Lower lobe of right lung (tissue), 2 donors: ENCODE measurements around the gene FOXJ3. TPM values are rescaled to one million over a fixed set of nuclear protein-coding genes. Genes with fewer than 3 reads are reported as not detected.

Experiments
- ATAC-seq, 2 donors: fragments of 200-7000 bp; cut with Tn5 transposase; one replicate each; pipeline ENCODE4 v1.9.1; 2020 to 2022; ENCODE audit warnings: mild to moderate bottlenecking in 2 of 2, moderate library complexity in 2 of 2
- DNase-seq: peaks from one replicate; pipeline ENCODE4 v3.0.0-alpha.2; 2020
- H3K27ac ChIP-seq: fragments of 200-600 bp; one replicate; pipeline ENCODE4 v1.8.0; 2022
- H3K27me3 ChIP-seq: fragments of 200-600 bp; one replicate; pipeline ENCODE4 v1.8.0; 2022; ENCODE audit warnings: low read depth
- H3K36me3 ChIP-seq: fragments of 200-600 bp; one replicate; pipeline ENCODE4 v1.8.0; 2022; ENCODE audit warnings: mild to moderate bottlenecking
- H3K4me1 ChIP-seq: fragments of 200-600 bp; one replicate; pipeline ENCODE4 v1.8.0; 2022
- H3K4me3 ChIP-seq: fragments of 200-600 bp; one replicate; pipeline ENCODE4 v1.8.0; 2022; ENCODE audit warnings: mild to moderate bottlenecking
- H3K9me3 ChIP-seq: fragments of 200-600 bp; one replicate; pipeline ENCODE4 v1.8.0; 2022
- CTCF ChIP-seq: fragments of 200-600 bp; IDR thresholded peaks from one replicate; pipeline ENCODE4 v1.8.0; 2022; ENCODE audit warnings: antibody characterized with exemption, mild to moderate bottlenecking
- intact Hi-C: fragments of 100-400 bp; cut with DNase I; formaldehyde crosslinking; loops from one replicate; pipeline ENCODE4 v1.11.0; 2022
- total RNA-seq: library from RNA; stranded (reverse); fragmentation: NEBNext Ultra II Directional; extraction: Animal tissue kit (Norgen Biotek cat#: 25700); gene quantifications from one replicate; pipeline ENCODE4 v1.2.1, GENCODE V29; 2021
- donor health status: DM: no; HTN: yes; CAD: no; lungs with severe emphysema.

Gene FOXJ3
- total RNA-seq, 1 donor from 2014 or later, result 44.0 TPM

GRCh38 chr1:42311138-42311537 is 23.9 kb downstream of the FOXJ3 start:
- intact Hi-C loops, result no loop called here

GRCh38 chr1:42306977-42307376 is 28.1 kb downstream of the FOXJ3 start:
- no peak overlapping the region for H3K27ac ChIP-seq
- intact Hi-C loops, result no loop called here
- ATAC-seq, result no peak
- DNase-seq, result no peak
- no peaks in the 10 kb centered on the region for H3K27me3 ChIP-seq
- H3K36me3 ChIP-seq, result peaks cover 11% of the 10 kb centered on the region
- H3K4me1 ChIP-seq, result peaks cover 2% of the 10 kb centered on the region
- H3K9me3 ChIP-seq, result no peaks in the 10 kb centered on the region
- no peak for TF ChIP-seq CTCF
- H3K4me3 ChIP-seq, result no peak overlapping the region

More at GRCh38 chr1:42311138-42311537, 23.9 kb downstream of the FOXJ3 start:
- no peak overlapping the region for H3K27ac ChIP-seq
- H3K27me3 ChIP-seq, result no peaks in the 10 kb centered on the region
- H3K4me3 ChIP-seq, result no peak overlapping the region
- ATAC-seq, result no peak
- H3K36me3 ChIP-seq, result peaks cover 11% of the 10 kb centered on the region
- H3K9me3 ChIP-seq, result no peaks in the 10 kb centered on the region
- peaks cover 42% of the 10 kb centered on the region for H3K4me1 ChIP-seq
- no peak for TF ChIP-seq CTCF
- no peak for DNase-seq

GRCh38 chr1:42305639-42306038 is 29.4 kb downstream of the FOXJ3 start:
- H3K27ac ChIP-seq, result no peak overlapping the region
- intact Hi-C loops, result no loop called here
- H3K4me1 ChIP-seq, result no peaks in the 10 kb centered on the region
- ATAC-seq (no peak), DNase-seq (no peak)
- no peaks in the 10 kb centered on the region for H3K27me3 ChIP-seq
- no peak overlapping the region for H3K4me3 ChIP-seq
- H3K36me3 ChIP-seq, result peaks cover 11% of the 10 kb centered on the region
- H3K9me3 ChIP-seq, result no peaks in the 10 kb centered on the region
- no peak for TF ChIP-seq CTCF

- intact Hi-C loops, result no loop called here
- no peaks in the 10 kb centered on the region for H3K4me1 ChIP-seq
- no peaks in the 10 kb centered on the region for H3K9me3 ChIP-seq
- DNase-seq, result no peak
- H3K27ac ChIP-seq, result no peak overlapping the region
- TF ChIP-seq CTCF, result no peak
- no peak for ATAC-seq
- H3K27me3 ChIP-seq, result no peaks in the 10 kb centered on the region
- no peaks in the 10 kb centered on the region for H3K36me3 ChIP-seq
- no peak overlapping the region for H3K4me3 ChIP-seq
Observed at GRCh38 chr1:42302034-42302433, 33.0 kb downstream of the FOXJ3 start.

- no peaks in the 10 kb centered on the region for H3K36me3 ChIP-seq
- no peaks in the 10 kb centered on the region for H3K4me1 ChIP-seq
- TF ChIP-seq CTCF, result no peak
- ATAC-seq, result no peak
- DNase-seq, result no peak
- no peaks in the 10 kb centered on the region for H3K27me3 ChIP-seq
- no peak overlapping the region for H3K4me3 ChIP-seq
- H3K27ac ChIP-seq, result no peak overlapping the region
- intact Hi-C loops, result no loop called here
- no peaks in the 10 kb centered on the region for H3K9me3 ChIP-seq
Observed at GRCh38 chr1:42298520-42298919, 36.5 kb downstream of the FOXJ3 start.

GRCh38 chr1:42295816-42296215 is 39.2 kb downstream of the FOXJ3 start:
- Histone ChIP-seq H3K4me3 (no peak overlapping the region), H3K27ac (no peak overlapping the region), H3K36me3 (no peaks in the 10 kb centered on the region), H3K4me1 (no peaks in the 10 kb centered on the region), H3K9me3 (no peaks in the 10 kb centered on the region), H3K27me3 (no peaks in the 10 kb centered on the region)
- no peak for DNase-seq
- no peak for ATAC-seq
- intact Hi-C loops, result no loop called here
- no peak for TF ChIP-seq CTCF
